T-helper 17 cell (primary cell): Measurements from ENCODE around the gene TCL1B. TPM values are rescaled to one million over a fixed set of nuclear protein-coding genes. Genes with fewer than 3 reads are reported as not detected.

Experiments used
- ATAC-seq: fragments of 150-1000 bp; cut with Tn5 transposase; 2 replicates; pipeline ENCODE4 v1.10.0; 2021; ENCODE audit warnings: mild to moderate bottlenecking, moderate library complexity
- DNase-seq, 3 donors: peaks; one replicate each; pipeline versions ENCODE4 v3.0.0 to v3.0.0-alpha.2; 2020 to 2021
- H3K9me3 ChIP-seq: one replicate; pipeline ENCODE4 v1.7.0; 2013; ENCODE audit warnings: low read length, mild to moderate bottlenecking; ENCODE audit not compliant: control insufficient read depth, poor library complexity, severe bottlenecking
- H3K27ac Mint-ChIP-seq: one replicate; pipeline ENCODE4 v1.8.0; 2022; ENCODE audit warnings: mild to moderate bottlenecking, moderate library complexity, mixed read lengths
- H3K27me3 Mint-ChIP-seq: one replicate; pipeline ENCODE4 v1.8.0; 2022; ENCODE audit warnings: mixed read lengths
- H3K36me3 Mint-ChIP-seq: one replicate; pipeline ENCODE4 v1.8.0; 2022; ENCODE audit warnings: low read depth, mixed read lengths
- H3K4me1 Mint-ChIP-seq: one replicate; pipeline ENCODE4 v1.8.0; 2022; ENCODE audit warnings: mild to moderate bottlenecking, mixed read lengths
- H3K4me3 Mint-ChIP-seq: one replicate; pipeline ENCODE4 v1.8.0; 2022; ENCODE audit warnings: mild to moderate bottlenecking, moderate library complexity, mixed read lengths
- total RNA-seq, 4 donors: library from RNA in 2 of 4; stranded (reverse) in 2 of 4; gene quantifications; one replicate each; pipeline ENCODE4 v1.2.3 and lab custom pipeline; 2022 to 2026

Gene TCL1B
- total RNA-seq, 2 donors from 2014 or later, result not detected

DNA sequence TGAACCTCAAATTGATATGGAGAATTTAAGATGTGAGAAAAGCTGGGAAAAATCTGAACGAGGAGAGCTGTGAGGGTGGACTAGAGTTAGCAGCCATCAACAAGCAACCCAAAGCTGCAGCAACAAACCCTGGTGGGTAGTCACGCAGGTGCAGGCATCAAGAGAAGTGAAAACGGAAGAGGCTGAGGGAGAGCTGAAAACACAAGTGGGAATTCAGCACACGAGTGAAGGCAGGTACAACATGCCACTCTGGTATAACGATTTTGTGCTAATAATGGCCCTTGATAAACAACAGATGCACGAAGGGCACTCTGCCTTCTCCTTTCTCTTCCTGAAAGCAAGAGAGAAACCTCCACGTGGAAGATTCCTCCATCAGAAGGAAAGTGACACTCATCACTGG lies 11.5 kb downstream of the TCL1B start:
- H3K9me3 ChIP-seq, result no peaks in the 10 kb centered on the region
- H3K27ac Mint-ChIP-seq, result no peak overlapping the region
- peaks cover 4% of the 10 kb centered on the region for H3K36me3 Mint-ChIP-seq
- ATAC-seq (peak; percentile 40), DNase-seq (no peak)
- H3K4me1 Mint-ChIP-seq, result peaks cover 4% of the 10 kb centered on the region
- H3K4me3 Mint-ChIP-seq, result no peak overlapping the region
- peaks cover 78% of the 10 kb centered on the region for H3K27me3 Mint-ChIP-seq

DNA sequence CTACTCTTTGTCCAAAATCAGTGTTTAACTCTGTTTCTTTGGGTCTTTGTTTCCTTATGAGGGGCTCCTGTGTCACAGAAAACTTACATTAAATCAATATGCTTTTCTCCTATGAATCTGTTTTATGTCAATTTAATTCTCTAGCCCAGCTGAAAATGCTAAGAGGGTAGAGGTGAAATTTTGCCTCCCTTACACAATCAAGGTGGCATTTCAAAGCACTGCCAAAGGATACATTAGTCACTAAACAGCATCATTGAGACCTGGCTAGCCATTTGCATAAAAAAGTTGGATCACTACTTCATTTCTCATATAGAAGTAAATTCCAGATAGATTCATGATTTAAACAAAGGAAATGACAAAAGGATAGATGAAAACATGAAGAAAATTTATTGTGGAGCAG lies 12.1 kb downstream of the TCL1B start:
- DNase-seq (no peak), ATAC-seq (no peak)
- Mint-ChIP-seq H3K4me1 (peaks cover 3% of the 10 kb centered on the region), H3K27me3 (peaks cover 78% of the 10 kb centered on the region), H3K36me3 (peaks cover 4% of the 10 kb centered on the region), H3K4me3 (no peak overlapping the region), H3K27ac (peak overlapping the region; percentile 83)
- H3K9me3 ChIP-seq, result no peaks in the 10 kb centered on the region

- ATAC-seq (no peak), DNase-seq (no peak)
- H3K36me3 Mint-ChIP-seq, result peaks cover 4% of the 10 kb centered on the region
- no peak overlapping the region for H3K27ac Mint-ChIP-seq
- H3K4me3 Mint-ChIP-seq, result no peak overlapping the region
- no peaks in the 10 kb centered on the region for H3K9me3 ChIP-seq
- peaks cover 81% of the 10 kb centered on the region for H3K27me3 Mint-ChIP-seq
- peaks cover 3% of the 10 kb centered on the region for H3K4me1 Mint-ChIP-seq
Observed at GRCh38 chr14:95699412-95699811, 13.2 kb downstream of the TCL1B start.

- peaks cover 4% of the 10 kb centered on the region for H3K36me3 Mint-ChIP-seq
- peaks cover 88% of the 10 kb centered on the region for H3K27me3 Mint-ChIP-seq
- H3K27ac Mint-ChIP-seq, result no peak overlapping the region
- DNase-seq, result no peak
- ATAC-seq, result no peak
- H3K9me3 ChIP-seq, result no peaks in the 10 kb centered on the region
- no peak overlapping the region for H3K4me3 Mint-ChIP-seq
- H3K4me1 Mint-ChIP-seq, result peaks cover 3% of the 10 kb centered on the region
Observed at GRCh38 chr14:95700221-95700976, 14.2 kb downstream of the TCL1B start.

GRCh38 chr14:95701846-95702221 lies 15.6 kb downstream of the TCL1B start:
- peaks cover 82% of the 10 kb centered on the region for H3K27me3 Mint-ChIP-seq
- H3K4me3 Mint-ChIP-seq, result no peak overlapping the region
- no peaks in the 10 kb centered on the region for H3K9me3 ChIP-seq
- peaks cover 2% of the 10 kb centered on the region for H3K36me3 Mint-ChIP-seq
- H3K27ac Mint-ChIP-seq, result no peak overlapping the region
- peaks cover 3% of the 10 kb centered on the region for H3K4me1 Mint-ChIP-seq
- no peak for ATAC-seq
- no peak for DNase-seq

DNA sequence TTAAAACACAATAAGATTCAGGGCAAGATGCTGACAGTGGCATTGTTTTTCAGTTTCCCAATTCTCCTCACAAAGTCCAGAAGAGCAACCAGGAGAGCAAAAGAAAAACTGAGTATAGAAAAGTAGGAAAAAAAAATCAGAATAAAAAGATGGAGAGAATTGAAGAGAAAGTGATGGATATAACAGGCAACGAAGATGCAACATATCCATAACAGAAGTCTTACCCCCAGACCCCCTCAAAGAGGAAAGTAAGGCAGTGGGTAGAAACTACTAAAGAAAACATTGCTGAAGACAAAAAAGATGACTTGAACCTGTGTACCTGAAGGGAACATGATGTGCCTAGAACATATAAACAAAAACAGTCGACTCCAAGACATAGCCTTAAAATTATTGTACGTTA lies 17.1 kb downstream of the TCL1B start:
- Mint-ChIP-seq H3K4me3 (no peak overlapping the region), H3K4me1 (no peaks in the 10 kb centered on the region), H3K27ac (no peak overlapping the region), H3K27me3 (peaks cover 77% of the 10 kb centered on the region), H3K36me3 (peaks cover 2% of the 10 kb centered on the region)
- no peaks in the 10 kb centered on the region for H3K9me3 ChIP-seq
- no peak for ATAC-seq
- no peak for DNase-seq

DNA sequence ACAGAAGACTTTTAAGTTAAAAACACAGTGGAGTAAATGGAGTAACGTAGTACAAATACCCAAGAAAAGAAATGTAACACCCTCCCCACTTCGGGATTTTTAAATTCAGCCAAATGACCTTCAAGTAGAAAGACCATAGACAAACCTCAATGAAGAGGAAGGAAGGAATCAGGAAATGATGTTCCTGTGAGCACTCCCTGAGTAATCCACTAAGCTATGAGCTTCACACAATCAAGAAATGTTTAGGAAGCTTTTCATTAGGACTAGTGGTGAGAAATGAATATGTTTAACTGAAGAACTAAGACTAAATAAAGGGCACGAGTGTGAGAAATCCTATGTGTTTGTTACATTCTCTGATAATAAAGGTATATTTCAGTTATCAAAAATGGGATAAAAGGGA lies 17.6 kb downstream of the TCL1B start:
- Mint-ChIP-seq H3K27ac (no peak overlapping the region), H3K27me3 (peaks cover 75% of the 10 kb centered on the region), H3K4me1 (no peaks in the 10 kb centered on the region), H3K4me3 (no peak overlapping the region), H3K36me3 (peaks cover 2% of the 10 kb centered on the region)
- DNase-seq (no peak), ATAC-seq (no peak)
- no peaks in the 10 kb centered on the region for H3K9me3 ChIP-seq

GRCh38 chr14:95705518-95705917 lies 19.3 kb downstream of the TCL1B start:
- Mint-ChIP-seq H3K4me1 (no peaks in the 10 kb centered on the region), H3K36me3 (peaks cover 2% of the 10 kb centered on the region), H3K27ac (no peak overlapping the region), H3K4me3 (no peak overlapping the region), H3K27me3 (peaks cover 68% of the 10 kb centered on the region)
- ATAC-seq (no peak), DNase-seq (no peak)
- H3K9me3 ChIP-seq, result no peaks in the 10 kb centered on the region

- H3K9me3 ChIP-seq, result no peaks in the 10 kb centered on the region
- peaks cover 63% of the 10 kb centered on the region for H3K27me3 Mint-ChIP-seq
- H3K27ac Mint-ChIP-seq, result no peak overlapping the region
- H3K4me1 Mint-ChIP-seq, result no peaks in the 10 kb centered on the region
- H3K4me3 Mint-ChIP-seq, result no peak overlapping the region
- ATAC-seq, result no peak
- no peak for DNase-seq
- H3K36me3 Mint-ChIP-seq, result no peaks in the 10 kb centered on the region
Observed at GRCh38 chr14:95707327-95707726, 21.1 kb downstream of the TCL1B start.

- peaks cover 58% of the 10 kb centered on the region for H3K27me3 Mint-ChIP-seq
- H3K4me1 Mint-ChIP-seq, result no peaks in the 10 kb centered on the region
- DNase-seq (no peak), ATAC-seq (no peak)
- no peaks in the 10 kb centered on the region for H3K36me3 Mint-ChIP-seq
- no peaks in the 10 kb centered on the region for H3K9me3 ChIP-seq
- no peak overlapping the region for H3K4me3 Mint-ChIP-seq
- H3K27ac Mint-ChIP-seq, result no peak overlapping the region
Observed at GRCh38 chr14:95710106-95710505, 23.9 kb downstream of the TCL1B start.

- DNase-seq, result no peak
- H3K9me3 ChIP-seq, result no peaks in the 10 kb centered on the region
- no peak for ATAC-seq
- H3K36me3 Mint-ChIP-seq, result no peaks in the 10 kb centered on the region
- H3K27ac Mint-ChIP-seq, result no peak overlapping the region
- H3K27me3 Mint-ChIP-seq, result peaks cover 59% of the 10 kb centered on the region
- H3K4me3 Mint-ChIP-seq, result no peak overlapping the region
- H3K4me1 Mint-ChIP-seq, result no peaks in the 10 kb centered on the region
Observed at GRCh38 chr14:95711476-95712176, 25.4 kb downstream of the TCL1B start.

- no peak overlapping the region for H3K27ac Mint-ChIP-seq
- no peak for DNase-seq
- peaks cover 51% of the 10 kb centered on the region for H3K27me3 Mint-ChIP-seq
- ATAC-seq, result no peak
- no peaks in the 10 kb centered on the region for H3K9me3 ChIP-seq
- H3K4me3 Mint-ChIP-seq, result no peak overlapping the region
- H3K36me3 Mint-ChIP-seq, result no peaks in the 10 kb centered on the region
- H3K4me1 Mint-ChIP-seq, result no peaks in the 10 kb centered on the region
Observed at GRCh38 chr14:95712398-95712797, 26.2 kb downstream of the TCL1B start.

- DNase-seq, result no peak
- Mint-ChIP-seq H3K27me3 (peaks cover 46% of the 10 kb centered on the region), H3K36me3 (no peaks in the 10 kb centered on the region), H3K4me3 (peak within 1 kb of the TSS; percentile 69), H3K27ac (no peak within 1 kb of the TSS), H3K4me1 (no peaks in the 10 kb centered on the region)
- ATAC-seq, result no peak
- H3K9me3 ChIP-seq, result no peaks in the 10 kb centered on the region
Observed at GRCh38 chr14:95713596-95714371, 27.6 kb downstream of the TCL1B start, which contains the start of gene TCL1A. TCL1A (minus strand) TSS chr14:95714125; CDS start chr14:95714066, 59 bp downstream.
